GM19372 (cell line): ENCODE data around the gene RPUSD3.
A peak's percentile ranks its signal among the peaks of the same experiment; 100 is the strongest.
"Not testable (repeated sequence)": the region's sequence is repeated elsewhere in the genome, so short reads cannot be mapped to it uniquely, and the experiment has no call there.

Source experiments
- ATAC-seq: cut with Tn5 transposase; IDR thresholded peaks from one replicate; pipeline ENCODE4 v1.9.1; 2021; ENCODE audit warnings: mild to moderate bottlenecking, low read depth, moderate library complexity; ENCODE audit not compliant: unreplicated experiment

RPUSD3 gene, protein sequence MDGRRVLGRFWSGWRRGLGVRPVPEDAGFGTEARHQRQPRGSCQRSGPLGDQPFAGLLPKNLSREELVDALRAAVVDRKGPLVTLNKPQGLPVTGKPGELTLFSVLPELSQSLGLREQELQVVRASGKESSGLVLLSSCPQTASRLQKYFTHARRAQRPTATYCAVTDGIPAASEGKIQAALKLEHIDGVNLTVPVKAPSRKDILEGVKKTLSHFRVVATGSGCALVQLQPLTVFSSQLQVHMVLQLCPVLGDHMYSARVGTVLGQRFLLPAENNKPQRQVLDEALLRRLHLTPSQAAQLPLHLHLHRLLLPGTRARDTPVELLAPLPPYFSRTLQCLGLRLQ

DNA sequence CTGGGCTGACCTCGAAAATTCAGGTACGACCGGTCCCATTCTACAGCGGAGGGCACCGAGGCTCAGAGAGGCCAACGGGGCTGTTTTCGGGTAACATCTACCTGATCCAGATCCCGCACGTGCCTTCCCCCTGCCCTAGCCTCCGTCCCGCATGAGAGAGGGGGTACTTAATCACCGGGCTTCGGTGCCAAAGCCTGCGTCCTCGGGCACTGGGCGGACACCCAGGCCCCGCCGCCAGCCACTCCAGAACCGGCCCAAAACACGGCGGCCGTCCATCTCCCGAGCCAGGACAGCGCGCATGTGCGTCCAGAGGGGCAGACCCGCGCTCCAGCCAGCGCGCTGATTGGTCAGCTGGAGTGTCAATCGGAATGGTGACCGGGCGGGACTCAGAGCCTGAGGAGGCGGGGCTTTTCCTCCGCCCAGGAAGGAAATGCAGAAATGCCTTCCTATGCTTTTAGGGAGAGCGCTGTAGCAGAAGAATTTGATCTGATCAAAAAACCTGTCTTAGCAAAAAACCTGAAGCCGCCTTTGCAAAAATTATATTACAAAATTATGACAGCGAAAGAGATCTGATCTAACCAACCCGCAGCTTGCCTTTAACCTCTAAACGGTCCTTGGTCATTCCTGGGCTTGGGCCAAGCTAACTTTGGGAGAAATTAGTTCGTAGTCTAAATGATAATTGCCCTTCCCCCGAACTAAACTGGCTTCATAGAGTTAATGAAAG, at the start of gene RPUSD3:
Gene RPUSD3 (minus strand): TSS at position 294 of the 724 bp plus-strand sequence. CDS start 18 bp downstream, at position 276.
- peak; percentile 98 for ATAC-seq

DNA sequence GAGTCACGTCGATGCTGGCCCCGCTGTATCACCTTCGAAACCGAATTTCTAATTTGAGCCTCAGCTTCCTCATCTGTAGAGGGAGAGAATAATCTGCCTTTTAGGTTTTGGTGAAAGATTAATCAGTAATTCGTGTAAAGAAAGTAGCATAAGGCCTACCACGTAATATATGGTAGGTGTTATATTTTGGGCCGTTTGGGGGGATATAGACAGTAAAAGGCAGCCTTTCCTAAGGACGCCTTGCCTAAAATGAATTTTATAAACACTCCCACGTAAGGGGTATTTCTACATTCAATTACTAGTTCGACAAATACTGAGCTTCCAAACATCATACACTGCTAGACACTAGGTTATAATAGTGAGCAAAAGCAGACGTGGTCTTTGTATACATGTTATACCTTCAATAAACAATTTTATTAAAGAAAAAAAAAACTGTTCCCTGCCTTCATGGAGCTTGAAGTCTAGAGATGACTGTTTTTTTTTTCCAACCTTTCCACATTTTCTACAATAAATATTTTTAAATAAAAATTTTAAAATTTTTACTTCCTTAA, 47.3 kb upstream of the RPUSD3 start:
- no peak for ATAC-seq

DNA sequence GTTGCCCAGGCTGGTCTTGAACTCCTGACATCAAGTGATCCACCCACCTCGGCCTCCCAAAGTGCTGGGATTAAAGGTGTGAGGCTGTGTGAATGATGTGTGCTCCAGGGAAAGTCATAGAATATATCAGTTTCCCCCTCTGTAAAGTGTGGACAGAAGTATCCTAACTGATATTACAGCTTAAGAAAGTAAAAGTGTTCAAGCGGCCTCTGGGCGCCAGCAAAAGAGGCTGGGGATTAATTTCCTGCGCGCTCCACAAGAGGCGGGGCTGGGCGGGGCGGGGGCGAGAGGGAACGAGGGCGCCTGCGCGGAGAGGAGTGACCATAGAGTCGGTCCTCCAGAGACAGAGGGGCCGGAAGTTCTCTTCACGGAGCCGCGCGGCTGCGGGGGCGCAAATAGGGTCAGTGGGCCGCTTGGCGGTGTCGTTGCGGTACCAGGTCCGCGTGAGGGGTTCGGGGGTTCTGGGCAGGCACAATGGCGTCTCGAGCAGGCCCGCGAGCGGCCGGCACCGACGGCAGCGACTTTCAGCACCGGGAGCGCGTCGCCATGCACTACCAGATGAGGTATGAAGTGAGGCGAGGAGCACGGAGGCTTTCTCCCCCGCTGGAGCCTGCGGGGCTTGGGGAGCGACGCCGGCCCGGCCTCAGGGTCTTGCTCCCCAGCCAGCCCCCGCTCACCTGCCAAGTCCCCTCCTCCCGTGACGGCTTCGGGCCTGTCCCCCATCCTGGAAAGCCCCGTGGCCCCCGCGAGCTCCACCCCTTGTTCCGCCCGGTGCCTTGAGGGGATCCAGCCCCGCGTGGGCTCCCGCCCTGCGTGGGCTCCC, 46.7 kb upstream of the RPUSD3 start, which contains the start of gene JAGN1:
Gene JAGN1 (plus strand): TSS at position 362 of the 823 bp plus-strand sequence. CDS start 113 bp downstream, at position 475.
- peak; percentile 84 for ATAC-seq

DNA sequence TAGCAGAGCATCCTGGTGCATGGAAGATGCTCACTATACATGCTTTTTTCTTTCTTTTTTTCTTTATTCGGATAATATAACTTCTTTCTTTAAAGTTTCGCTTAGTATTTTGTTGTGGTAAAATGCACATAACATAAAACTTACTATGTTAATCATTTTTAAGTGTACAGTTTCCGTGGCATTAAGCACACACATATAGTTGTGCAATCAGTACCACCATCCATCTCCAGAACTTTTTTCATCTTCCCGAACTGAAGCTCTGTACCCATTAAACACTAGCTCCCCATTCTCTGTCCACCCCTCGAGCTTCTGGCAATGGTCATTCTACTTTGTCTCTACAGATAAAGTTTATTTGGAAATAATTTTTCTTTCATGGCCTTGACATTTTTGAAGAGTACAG, 45.6 kb upstream of the RPUSD3 start:
- no peak for ATAC-seq

DNA sequence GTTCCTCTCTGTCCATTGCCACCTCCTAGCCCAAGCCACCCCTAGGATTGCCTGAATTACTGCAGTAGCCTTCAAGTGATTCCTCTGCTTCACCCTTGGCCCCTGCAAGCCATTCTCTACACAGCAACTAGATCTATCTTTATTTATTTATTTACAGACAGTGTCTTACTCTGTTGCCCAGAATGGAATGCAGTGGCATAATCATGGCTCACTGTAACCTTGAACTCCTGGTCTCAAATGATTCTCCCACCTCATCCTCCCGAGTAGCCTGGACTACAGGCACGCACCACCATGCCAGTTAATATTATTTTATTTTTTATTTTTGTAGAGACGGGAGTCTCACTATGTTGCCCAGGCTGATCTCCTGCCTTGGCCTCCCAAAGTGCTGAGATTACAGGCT, 44.7 kb upstream of the RPUSD3 start:
- no peak for ATAC-seq

DNA sequence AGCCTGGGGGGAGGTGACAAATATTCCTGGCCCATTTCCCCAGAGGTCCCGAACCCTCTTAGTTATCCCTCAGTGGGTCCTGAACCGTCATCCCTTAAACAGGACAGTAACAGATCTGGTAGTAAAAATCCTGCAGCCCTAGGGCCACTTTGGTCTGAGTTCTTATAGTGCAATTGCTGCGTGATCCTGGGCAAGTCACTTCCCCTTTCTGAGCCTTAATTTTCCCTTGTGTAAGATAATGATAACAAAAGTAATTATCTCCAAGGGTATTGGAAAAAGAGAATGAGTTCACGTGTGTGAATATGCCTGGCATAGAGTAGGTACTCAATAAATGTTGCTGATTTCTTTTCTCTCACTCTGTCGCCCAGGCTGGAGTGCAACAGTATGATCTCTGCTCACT, 43.7 kb upstream of the RPUSD3 start:
- no peak for ATAC-seq

DNA sequence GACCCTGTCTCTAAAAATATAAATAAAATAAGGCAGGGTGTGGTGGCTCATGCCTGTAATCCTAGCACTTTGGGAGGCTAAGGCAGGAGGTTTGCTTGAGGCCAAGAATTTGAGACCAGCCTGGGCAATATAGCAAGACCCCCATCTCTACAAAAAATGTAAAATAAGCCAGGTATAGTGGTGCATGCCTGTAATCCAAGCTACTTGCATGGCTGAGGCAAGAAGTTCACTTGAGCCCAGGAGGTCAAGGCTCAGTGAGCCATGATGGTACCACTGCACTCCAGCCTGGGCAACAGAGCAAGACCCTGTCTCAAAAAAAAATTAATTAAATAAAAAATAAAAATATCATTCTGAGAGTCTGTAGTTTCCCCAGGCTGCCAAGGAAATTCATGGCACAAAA, 42.5 kb upstream of the RPUSD3 start:
- no peak for ATAC-seq

DNA sequence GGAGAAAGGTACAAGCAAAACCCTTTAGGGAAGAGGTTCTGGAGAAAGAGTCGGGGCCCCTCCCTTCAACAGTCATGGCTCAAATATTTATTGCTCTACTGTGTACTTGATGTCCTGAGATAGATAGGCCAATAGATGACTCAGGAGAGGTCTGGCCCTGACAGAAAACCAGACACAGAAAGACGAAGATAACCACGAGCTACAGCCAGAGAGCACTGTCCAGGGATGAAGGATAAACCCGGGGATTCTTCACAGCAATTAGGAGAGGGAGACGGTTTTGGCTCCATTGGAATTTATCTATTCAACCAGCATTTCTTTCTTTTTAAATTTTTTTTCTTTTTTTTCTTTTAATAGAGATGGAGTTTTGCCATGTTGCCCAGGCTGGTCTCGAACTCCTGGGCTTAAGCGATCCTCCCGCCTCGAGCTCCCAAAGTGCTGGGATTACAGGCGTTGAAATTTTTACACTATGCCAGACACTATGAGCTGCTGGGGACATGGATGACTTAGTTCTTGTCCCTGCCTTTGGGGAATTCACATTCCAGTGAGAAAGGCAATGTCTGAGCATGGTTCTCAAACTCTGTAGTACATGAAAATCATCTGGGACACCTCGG, 40.9 kb upstream of the RPUSD3 start:
- no peak for ATAC-seq

DNA sequence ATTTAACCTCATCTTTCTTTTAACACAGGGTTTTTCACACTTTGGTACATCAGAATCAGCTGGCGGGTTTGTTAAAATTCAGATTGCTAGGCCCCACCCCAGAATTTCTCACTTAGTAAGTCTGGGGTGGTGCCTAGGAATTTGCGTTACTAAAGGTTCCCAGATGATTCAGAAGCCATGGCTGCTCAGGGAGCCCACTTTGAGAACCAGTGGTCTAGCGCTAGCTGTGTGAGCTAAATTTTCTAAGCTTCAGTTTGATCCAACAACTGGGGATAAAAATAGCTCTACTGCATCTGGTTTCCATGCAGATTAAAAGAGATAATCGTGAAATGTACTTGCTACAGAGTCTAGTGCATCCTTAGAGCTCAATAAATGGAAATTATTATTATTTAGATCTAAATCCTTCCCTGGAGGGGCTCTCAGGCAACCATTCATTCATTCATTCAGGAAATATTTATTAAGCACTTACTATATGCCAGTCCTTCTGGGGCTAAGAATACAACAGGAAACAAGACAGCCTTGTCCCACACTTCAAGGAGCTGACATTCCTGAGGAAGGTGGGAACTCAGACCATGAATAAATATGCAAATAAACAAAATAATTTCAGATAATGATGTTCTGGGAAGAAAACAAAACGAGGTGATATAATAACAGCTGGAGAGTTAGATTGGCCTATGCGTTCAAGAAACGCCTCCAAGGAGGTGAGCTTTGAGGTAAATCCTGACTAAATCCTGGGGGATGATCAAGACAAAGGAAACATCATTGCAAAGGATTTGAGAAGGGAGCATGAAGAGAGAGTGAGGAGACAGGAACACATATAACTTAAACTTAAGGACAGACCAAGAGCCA, 40.1 kb upstream of the RPUSD3 start:
- ATAC-seq, result no peak

DNA sequence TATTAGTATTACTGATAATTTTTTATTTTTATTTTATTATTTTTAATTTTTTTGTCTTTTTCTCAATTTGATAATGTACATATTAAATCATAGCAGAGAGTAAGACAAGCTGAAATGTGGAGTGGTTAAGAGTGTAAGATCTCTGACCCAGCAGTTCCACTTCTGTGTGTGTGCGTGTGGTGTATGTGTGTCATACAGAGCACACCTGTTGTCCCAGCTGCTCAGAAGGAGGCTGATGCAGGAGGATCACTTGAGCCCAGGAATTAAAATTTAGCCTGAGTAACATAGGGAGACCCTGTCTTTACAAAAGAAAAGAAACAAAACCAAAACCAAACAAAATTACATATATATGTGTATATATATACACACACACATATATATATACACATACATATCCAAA, 37.6 kb upstream of the RPUSD3 start:
- ATAC-seq, result no peak

DNA sequence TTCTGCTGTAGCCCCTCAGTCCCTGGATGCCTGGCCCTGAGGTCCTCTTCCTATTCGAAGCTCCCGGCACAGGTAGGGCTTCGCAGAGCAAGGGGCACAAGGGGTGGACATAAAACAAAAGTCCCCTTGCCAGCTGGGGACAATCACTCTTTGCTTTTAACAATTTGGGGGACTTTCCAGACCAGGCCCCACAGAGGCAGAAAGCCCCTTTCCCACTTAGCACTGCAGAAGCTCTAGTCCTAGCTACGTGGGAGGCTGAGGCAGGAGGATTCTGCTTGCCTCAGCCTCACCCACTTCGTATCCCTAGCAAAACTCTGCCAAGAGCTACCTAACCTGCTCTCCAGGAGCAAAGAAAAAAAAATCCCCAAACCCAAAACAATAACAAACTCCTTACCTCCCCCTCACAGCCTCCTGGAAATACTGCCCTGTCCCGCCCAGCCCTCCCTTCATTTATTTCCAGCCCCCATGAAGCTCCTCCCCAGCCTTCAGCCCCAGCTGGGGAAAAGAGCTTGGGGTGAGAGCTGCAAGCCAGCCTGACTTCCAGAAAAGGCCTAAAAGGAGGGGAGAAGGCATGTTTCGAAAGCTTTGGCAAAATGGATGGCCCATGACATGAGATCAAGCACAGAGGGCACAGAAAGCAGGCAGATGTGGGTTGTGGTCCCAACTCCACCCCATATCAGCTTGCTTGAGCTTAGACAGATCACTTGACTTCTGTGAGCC, 36.2 kb upstream of the RPUSD3 start, which contains the start of gene CIDEC:
Gene CIDEC (minus strand): TSS at position 424 of the 720 bp plus-strand sequence. CDS start 1,767 bp downstream, outside the sequence.
- ATAC-seq, result no peak

DNA sequence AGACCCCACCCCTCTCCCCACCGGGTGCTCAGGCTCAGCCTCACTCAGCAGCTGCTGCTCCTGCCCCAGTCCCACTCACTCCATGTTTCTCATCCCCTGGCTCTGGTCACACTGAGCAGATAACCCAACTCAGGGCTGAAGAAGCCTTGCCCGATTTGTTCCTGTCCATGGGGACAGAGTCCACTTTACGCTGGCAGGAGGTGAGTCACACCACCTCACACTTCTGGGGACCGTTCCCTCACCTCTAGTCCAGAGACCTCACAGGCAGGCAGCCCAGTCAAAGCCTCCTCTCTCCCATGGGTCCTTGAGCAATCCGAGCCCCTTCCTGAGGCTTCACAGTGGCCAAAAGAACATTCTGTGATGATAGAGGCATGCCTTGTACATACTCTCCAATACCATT, 34.9 kb upstream of the RPUSD3 start:
- no peak for ATAC-seq

DNA sequence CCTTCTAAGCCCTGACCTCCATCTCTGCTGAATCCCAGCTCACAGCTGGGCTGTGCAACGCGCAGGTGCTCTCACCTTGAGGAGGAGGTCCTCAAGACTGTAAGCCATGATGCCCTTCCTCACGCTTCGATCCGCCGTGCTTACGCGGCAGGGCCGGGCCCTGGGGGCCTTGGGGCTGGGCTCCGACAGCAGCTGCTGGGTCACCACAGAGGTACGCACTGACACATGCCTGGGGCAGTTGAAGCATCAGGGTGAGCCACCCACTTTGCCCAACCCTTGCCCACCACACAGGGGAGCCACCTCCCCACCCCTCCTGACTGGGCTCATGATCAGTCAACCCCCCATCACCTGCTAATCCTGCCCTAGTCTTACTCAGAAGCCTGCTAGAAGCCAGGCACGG, 33.2 kb upstream of the RPUSD3 start:
- no peak for ATAC-seq

DNA sequence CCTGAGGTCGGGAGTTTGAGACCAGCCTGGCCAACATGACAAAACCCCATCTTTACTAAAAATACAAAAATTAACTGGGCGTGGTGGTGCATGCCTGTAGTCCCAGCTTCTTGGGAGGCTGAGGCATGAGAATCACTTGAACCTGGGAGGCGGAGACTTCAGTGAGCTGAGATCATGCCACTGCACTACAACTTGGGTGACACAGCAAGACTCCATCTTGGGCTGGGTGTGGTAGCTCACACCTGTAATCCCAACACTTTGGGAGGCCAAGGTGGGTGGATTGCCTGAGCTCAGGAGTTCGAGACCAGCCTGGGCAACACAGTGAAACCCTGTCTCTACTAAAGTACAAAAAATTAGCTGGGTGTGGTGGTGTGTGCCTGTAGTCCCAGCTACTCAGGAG, 32.4 kb upstream of the RPUSD3 start:
- ATAC-seq, result not testable (repeated sequence)

DNA sequence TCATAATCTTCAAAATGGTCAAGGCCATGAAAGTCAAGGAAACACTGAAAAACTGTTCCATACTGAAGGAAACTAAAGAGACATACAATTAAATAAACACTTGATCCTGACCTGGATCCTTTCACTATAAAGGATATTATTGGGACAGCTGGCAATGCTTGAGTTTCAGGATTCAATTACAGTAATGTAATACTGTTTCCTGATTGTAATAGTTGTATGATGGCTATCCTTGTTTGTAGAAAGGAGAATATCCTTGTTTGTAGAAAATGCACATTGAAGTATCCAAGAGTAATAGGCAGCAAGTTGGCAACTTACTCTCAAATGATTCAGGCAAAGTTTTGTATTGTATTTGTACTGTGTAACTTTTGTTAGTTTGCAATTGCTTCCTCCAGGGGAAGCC, 31.6 kb upstream of the RPUSD3 start:
- ATAC-seq, result no peak

DNA sequence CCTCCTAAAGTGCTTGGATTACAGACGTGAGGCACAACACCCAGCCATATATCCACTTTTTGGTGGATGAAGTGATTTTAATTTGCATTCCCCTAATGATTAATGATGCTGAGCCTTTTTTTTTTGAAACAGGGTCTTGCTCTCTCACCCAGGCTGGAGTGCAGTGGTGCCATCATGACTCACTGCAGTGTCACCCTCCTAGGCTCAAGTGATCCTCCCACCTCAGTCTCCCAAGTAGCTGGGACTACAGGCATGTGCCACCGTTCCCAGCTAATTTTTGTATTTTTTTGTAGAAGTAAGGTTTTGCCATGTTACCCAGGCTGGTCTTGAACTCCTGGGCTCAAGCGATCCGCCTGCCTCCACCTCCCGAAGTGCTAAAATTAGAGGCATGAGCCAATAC, 28.3 kb upstream of the RPUSD3 start:
- ATAC-seq, result not testable (repeated sequence)

DNA sequence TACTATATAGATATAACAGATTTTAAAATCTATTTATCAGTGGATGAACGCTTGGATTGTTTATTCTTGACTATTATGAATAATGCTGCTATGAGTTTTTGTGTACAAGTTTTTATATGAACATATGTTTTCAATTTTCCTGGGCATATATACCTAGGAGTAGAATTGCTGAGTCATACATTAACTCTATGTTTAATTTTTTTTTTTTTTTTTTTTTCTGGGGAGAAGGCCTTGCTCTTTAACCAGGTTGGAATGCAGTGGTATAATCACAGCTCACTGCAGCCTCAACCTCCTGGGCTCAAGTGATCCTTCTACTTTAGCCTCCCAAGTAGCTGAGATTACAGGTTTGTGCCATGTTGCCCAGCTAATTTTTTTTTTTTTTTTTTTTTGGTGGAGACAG, 27.2 kb upstream of the RPUSD3 start:
- ATAC-seq, result no peak

DNA sequence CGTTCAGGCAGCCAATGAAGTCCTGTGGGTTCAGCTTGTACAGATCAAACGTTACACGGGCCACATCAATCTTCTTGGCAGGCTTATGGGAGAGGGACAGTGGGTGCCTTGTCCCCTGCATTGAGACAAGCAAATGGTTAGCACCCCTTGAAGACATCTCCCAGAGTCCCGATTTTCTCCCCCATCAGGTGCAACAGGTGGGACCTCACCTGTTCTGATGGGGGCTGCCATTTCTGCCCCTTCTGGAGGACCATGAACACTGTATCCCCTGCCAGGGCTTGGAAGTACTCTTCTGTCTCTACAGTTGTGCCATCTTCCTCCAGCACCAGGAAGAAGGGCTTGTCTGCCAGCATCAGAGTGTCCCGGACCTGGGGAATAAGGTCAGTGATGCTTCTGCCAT, 26.1 kb upstream of the RPUSD3 start:
- no peak for ATAC-seq

DNA sequence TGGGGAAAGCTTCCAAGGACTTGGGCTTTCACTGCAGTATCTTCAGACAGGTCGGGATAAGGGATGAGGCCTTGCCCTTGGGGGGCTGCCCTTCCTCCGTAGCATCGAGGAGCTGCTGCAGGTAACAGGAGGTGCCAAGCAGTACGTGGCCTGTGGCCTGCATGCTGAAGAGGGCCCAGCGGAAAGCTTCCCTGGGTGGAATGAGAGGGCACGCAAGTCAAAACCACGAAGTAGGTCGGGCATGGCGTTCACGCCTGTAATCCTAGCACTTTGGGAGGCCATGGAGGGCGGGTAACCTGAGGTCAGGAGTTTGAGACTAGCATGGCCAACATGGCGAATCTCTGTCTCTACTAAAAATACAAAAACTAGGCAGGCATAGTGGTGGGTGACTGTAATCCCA, 23.3 kb upstream of the RPUSD3 start:
- no peak for ATAC-seq
